Neural progenitor cell (in vitro differentiated cells): ENCODE results near the gene TSPAN32. TPM values are rescaled to one million over a fixed set of nuclear protein-coding genes. Genes with fewer than 3 reads are reported as not detected.
A peak's percentile ranks its signal among the peaks of the same experiment; 100 is the strongest.

Source experiments
- DNase-seq: peaks from one replicate; pipeline ENCODE4 v3.0.0-alpha.2; 2016; ENCODE audit warnings: low spot score
- H2AFZ ChIP-seq: fragments of 200-600 bp; sonication (generic); replicated peaks from 2 replicates; pipeline ENCODE4 v1.6.1; 2016; ENCODE audit warnings: antibody characterized with exemption
- H3F3A ChIP-seq: fragments of 200-600 bp; sonication (generic); 2 replicates; pipeline ENCODE4 v1.6.1; 2016; ENCODE audit warnings: antibody characterized with exemption, low read depth
- H3K27ac ChIP-seq: fragments of 200-600 bp; sonication (generic); 2 replicates; pipeline ENCODE4 v1.5.1; 2016; ENCODE audit warnings: mild to moderate bottlenecking
- H3K27me3 ChIP-seq: fragments of 200-600 bp; sonication (generic); 2 replicates; pipeline ENCODE4 v1.6.1; 2016; ENCODE audit warnings: mild to moderate bottlenecking, moderate library complexity
- H3K36me3 ChIP-seq: fragments of 200-600 bp; sonication (generic); 2 replicates; pipeline ENCODE4 v1.5.1; 2016
- H3K4me1 ChIP-seq: fragments of 200-600 bp; sonication (generic); 2 replicates; pipeline ENCODE4 v1.6.1; 2016; ENCODE audit warnings: mixed run types
- H3K4me2 ChIP-seq: fragments of 200-600 bp; sonication (generic); 2 replicates; pipeline ENCODE4 v1.6.1; 2016
- H3K4me3 ChIP-seq: fragments of 200-600 bp; sonication (generic); 2 replicates; pipeline ENCODE4 v1.5.1; 2016
- H3K79me2 ChIP-seq: fragments of 200-600 bp; sonication (generic); 2 replicates; pipeline ENCODE4 v1.6.1; 2016; ENCODE audit warnings: low read depth
- H3K9ac ChIP-seq: fragments of 200-600 bp; sonication (generic); 2 replicates; pipeline ENCODE4 v1.6.1; 2016
- H3K9me3 ChIP-seq: fragments of 200-600 bp; sonication (generic); 2 replicates; pipeline ENCODE4 v1.5.1; 2016; ENCODE audit warnings: low read depth
- H4K20me1 ChIP-seq: fragments of 200-600 bp; sonication (generic); 2 replicates; pipeline ENCODE4 v1.6.1; 2016; ENCODE audit warnings: low read depth
- H3K27ac Mint-ChIP-seq: 3 replicates; pipeline ENCODE4 v1.8.0; 2021; ENCODE audit warnings: mixed read lengths
- H3K27me3 Mint-ChIP-seq: 2 replicates; pipeline ENCODE4 v1.8.0; 2022; ENCODE audit warnings: low read depth, mild to moderate bottlenecking, inconsistent platforms, moderate library complexity, mixed read lengths; ENCODE audit not compliant: insufficient read depth
- H3K36me3 Mint-ChIP-seq: 3 replicates; pipeline ENCODE4 v1.8.0; 2021; ENCODE audit warnings: mixed read lengths
- H3K4me1 Mint-ChIP-seq: 3 replicates; pipeline ENCODE4 v1.8.0; 2021; ENCODE audit warnings: mixed read lengths
- H3K4me3 Mint-ChIP-seq: 3 replicates; pipeline ENCODE4 v1.8.0; 2021; ENCODE audit warnings: mild to moderate bottlenecking, moderate library complexity, mixed read lengths
- H3K9me3 Mint-ChIP-seq: 3 replicates; pipeline ENCODE4 v1.8.0; 2020; ENCODE audit warnings: mixed read lengths
- CTCF ChIP-seq: fragments of 200-600 bp; sonication (generic); IDR thresholded peaks from 2 replicates; pipeline ENCODE4 v1.5.1; 2017; ENCODE audit warnings: antibody characterized with exemption, mild to moderate bottlenecking
- EZH2 ChIP-seq: fragments of 200-600 bp; sonication (generic); IDR thresholded peaks from 2 replicates; pipeline ENCODE4 v1.6.1; 2017; ENCODE audit warnings: antibody characterized with exemption, mild to moderate bottlenecking, moderate library complexity
- EZH2phosphoT487 ChIP-seq: fragments of 200-600 bp; sonication (generic); IDR thresholded peaks from 2 replicates; pipeline ENCODE4 v1.6.1; 2017; ENCODE audit warnings: antibody characterized with exemption
- total RNA-seq: library from RNA; depleted of rRNA; stranded (reverse); fragments of >200 nt; gene quantifications from 2 replicates; pipeline ENCODE4 v1.2.3, GENCODE V29; 2015; ENCODE audit warnings: low replicate concordance

Gene TSPAN32
- total RNA-seq, 1 donor from 2014 or later = not detected

- peaks cover 6% of the 10 kb centered on the region for H3K9me3 Mint-ChIP-seq
- Histone ChIP-seq H3K27ac (no peak overlapping the region), H3K79me2 (no peaks in the 10 kb centered on the region), H3K4me2 (no peak overlapping the region), H3F3A (no peaks in the 10 kb centered on the region), H3K9ac (no peak overlapping the region), H2AFZ (no peak overlapping the region), H3K9me3 (no peaks in the 10 kb centered on the region), H3K4me3 (no peak overlapping the region), H3K4me1 (peaks cover 4% of the 10 kb centered on the region), H4K20me1 (no peaks in the 10 kb centered on the region), H3K27me3 (peaks cover 5% of the 10 kb centered on the region), H3K36me3 (no peaks in the 10 kb centered on the region)
- H3K27ac Mint-ChIP-seq = peak overlapping the region; percentile 61
- peaks cover 7% of the 10 kb centered on the region for H3K4me1 Mint-ChIP-seq
- TF ChIP-seq EZH2phosphoT487 (no peak), CTCF (no peak), EZH2 (no peak)
- peak overlapping the region; percentile 24 for H3K4me3 Mint-ChIP-seq
- peaks cover 10% of the 10 kb centered on the region for H3K27me3 Mint-ChIP-seq
- H3K36me3 Mint-ChIP-seq = no peaks in the 10 kb centered on the region
- no peak for DNase-seq
Observed at GRCh38 chr11:2256951-2257700, 44.7 kb upstream of the TSPAN32 start.

- Mint-ChIP-seq H3K27me3 (peaks cover 11% of the 10 kb centered on the region), H3K4me1 (peaks cover 9% of the 10 kb centered on the region), H3K27ac (peak overlapping the region; percentile 72), H3K36me3 (no peaks in the 10 kb centered on the region), H3K4me3 (no peak overlapping the region), H3K9me3 (peaks cover 6% of the 10 kb centered on the region)
- H3K4me2 ChIP-seq = no peak overlapping the region
- no peak for TF ChIP-seq EZH2phosphoT487
- no peak for TF ChIP-seq EZH2
- no peak for TF ChIP-seq CTCF
- no peaks in the 10 kb centered on the region for H3K9me3 ChIP-seq
- H2AFZ ChIP-seq = no peak overlapping the region
- peaks cover 5% of the 10 kb centered on the region for H3K27me3 ChIP-seq
- H3K36me3 ChIP-seq = no peaks in the 10 kb centered on the region
- H3K4me1 ChIP-seq = peaks cover 9% of the 10 kb centered on the region
- no peaks in the 10 kb centered on the region for H4K20me1 ChIP-seq
- no peak overlapping the region for H3K27ac ChIP-seq
- no peaks in the 10 kb centered on the region for H3F3A ChIP-seq
- H3K9ac ChIP-seq = no peak overlapping the region
- no peak for DNase-seq
- H3K79me2 ChIP-seq = no peaks in the 10 kb centered on the region
- H3K4me3 ChIP-seq = no peak overlapping the region
Observed at GRCh38 chr11:2258501-2259465, 43.0 kb upstream of the TSPAN32 start.

GRCh38 chr11:2259466-2259830 is 42.4 kb upstream of the TSPAN32 start:
- Histone ChIP-seq H3K4me3 (no peak overlapping the region), H3K9ac (no peak overlapping the region), H3K27ac (no peak overlapping the region), H3K4me2 (no peak overlapping the region), H3K36me3 (no peaks in the 10 kb centered on the region), H3K9me3 (no peaks in the 10 kb centered on the region), H3K27me3 (peaks cover 6% of the 10 kb centered on the region), H3K79me2 (no peaks in the 10 kb centered on the region), H2AFZ (no peak overlapping the region), H3K4me1 (peaks cover 9% of the 10 kb centered on the region), H4K20me1 (no peaks in the 10 kb centered on the region), H3F3A (no peaks in the 10 kb centered on the region)
- peaks cover 6% of the 10 kb centered on the region for H3K9me3 Mint-ChIP-seq
- TF ChIP-seq EZH2 (no peak), CTCF (no peak), EZH2phosphoT487 (no peak)
- H3K4me3 Mint-ChIP-seq = no peak overlapping the region
- peaks cover 9% of the 10 kb centered on the region for H3K4me1 Mint-ChIP-seq
- no peak for DNase-seq
- H3K27ac Mint-ChIP-seq = no peak overlapping the region
- H3K27me3 Mint-ChIP-seq = peaks cover 11% of the 10 kb centered on the region
- H3K36me3 Mint-ChIP-seq = no peaks in the 10 kb centered on the region
